NCI-H69 (cell line): ENCODE data around the gene ATXN10.
A peak's percentile ranks its signal among the peaks of the same experiment; 100 is the strongest.

Experiments used
- DNase-seq: peaks from one replicate; lab custom pipeline; 2025; lab: John Stamatoyannopoulos, UW

ATXN10 gene

DNA sequence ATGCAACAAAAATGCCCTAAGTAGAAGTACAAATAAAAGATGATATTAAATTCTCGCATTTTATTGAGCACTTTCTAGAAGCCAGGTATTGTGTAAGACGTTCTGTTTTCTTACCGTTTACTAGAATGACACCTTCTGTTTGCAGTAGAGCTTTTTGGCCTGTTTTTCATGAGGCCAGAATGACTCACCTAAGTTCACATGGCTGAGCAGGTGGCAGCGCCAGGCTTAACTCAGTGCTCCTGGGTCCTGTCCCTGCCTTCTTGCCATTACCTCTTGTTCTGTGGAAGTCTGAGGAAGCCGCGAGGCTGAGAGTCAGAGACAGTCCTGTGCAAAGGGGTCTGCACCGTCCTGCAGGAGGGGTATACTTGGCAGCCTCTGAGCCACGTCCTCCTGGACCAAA lies 113.8 kb downstream of the ATXN10 start:
- DNase-seq: peak; percentile 9

GRCh38 chr22:45786726-45787125 lies 115.1 kb downstream of the ATXN10 start:
- DNase-seq: no peak

DNA sequence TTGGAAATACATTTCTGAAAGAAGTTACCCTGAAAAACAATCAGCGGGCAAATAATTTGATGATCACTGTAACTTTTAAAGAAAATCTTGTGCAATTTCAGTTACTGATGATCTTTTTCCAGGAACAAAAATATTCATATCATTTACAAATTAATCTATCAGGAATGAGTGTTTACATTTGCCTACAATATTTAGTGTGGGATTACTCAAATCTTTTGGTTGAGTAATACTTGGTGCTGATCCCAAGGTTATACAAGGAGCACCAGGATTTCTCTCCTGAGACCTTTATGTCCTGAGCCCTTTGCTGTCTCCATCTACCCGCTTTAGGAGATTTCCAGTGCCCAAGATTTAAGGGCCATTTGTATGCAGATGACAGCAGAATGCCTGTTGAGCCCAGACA lies 116.1 kb downstream of the ATXN10 start:
- no peak for DNase-seq

DNA sequence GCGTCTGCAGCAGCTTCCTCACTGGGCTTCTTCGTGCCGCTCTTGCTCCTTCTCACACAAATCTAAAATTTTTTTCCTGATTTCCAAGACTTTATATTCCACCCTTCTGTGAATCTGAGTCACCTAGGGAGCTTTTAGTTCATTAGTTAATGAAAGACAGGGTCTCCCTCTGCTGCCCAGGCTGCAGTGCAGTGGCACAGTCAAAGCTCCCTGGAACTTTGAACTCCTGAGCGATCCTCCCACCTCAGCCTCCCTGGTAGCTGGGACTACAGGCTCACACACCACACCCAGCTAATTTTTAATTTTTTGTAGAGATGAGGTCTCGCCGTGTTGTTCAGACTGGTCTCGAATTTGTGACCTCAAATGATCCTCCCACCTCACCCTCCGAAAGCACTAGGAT lies 116.9 kb downstream of the ATXN10 start:
- no peak for DNase-seq

GRCh38 chr22:45790401-45790800 lies 118.8 kb downstream of the ATXN10 start:
- DNase-seq: no peak

GRCh38 chr22:45793161-45793560 lies 121.5 kb downstream of the ATXN10 start:
- no peak for DNase-seq

GRCh38 chr22:45793892-45794291 lies 122.3 kb downstream of the ATXN10 start:
- no peak for DNase-seq

DNA sequence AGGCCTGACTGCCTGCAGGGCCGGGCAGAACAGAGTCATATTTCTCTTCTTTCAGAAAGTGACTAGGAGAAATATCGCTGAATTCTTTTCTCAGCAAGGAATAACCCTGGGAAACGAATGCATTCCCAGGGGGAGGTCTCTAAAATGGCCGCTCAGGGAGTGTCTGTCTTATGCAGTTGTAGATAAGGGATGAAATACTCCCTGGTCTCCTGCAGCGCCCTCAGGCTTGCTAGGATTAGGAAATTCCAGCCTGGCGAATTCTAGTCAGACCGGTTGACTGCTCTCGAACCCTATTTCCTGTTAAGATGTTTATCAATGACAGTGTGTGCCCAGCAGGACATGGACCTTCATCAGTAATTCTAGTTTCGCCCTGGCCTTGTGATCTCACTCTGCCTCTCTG lies 124.4 kb downstream of the ATXN10 start:
- peak; percentile 35 for DNase-seq

DNA sequence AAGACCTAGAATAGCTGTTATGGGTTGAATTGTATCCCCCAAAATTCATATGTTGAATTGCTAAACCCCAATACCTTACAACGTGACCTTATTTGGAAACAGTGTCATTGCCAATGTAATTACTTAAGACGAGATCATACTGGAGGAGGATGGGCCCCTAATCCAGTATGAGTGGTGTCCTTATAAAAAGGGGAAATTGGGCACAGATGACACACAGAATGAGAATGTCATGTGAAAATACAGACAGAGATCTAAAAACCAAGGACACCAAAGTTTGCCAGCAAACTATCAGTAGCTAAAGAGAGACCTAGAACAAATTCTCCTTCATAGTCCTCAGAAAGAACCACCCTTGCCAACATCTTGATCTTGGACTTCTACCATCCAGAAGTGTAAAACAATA lies 127.7 kb downstream of the ATXN10 start:
- DNase-seq: no peak

DNA sequence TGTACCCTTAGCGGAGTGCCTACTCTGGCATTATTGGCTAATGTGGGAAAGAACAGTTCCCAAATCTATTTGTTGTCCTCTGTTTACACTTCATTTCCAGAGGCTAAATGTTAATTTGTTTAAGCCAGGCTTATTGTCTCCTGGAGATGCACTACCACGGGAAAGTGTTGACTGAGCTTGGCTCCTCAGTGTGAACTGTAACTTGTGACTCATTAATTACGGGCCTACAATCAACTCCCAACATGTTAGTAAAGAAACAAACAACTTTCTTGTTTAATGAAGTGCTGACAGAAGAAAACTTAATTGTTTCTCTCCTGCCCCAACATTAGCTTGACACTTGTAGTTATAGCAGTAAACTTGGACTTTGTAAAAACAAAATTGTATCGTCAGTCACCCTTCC lies 130.4 kb downstream of the ATXN10 start:
- peak; percentile 72 for DNase-seq

GRCh38 chr22:45804319-45804985 lies 132.8 kb downstream of the ATXN10 start:
- DNase-seq: no peak

GRCh38 chr22:45804986-45805325 lies 133.3 kb downstream of the ATXN10 start:
- no peak for DNase-seq

GRCh38 chr22:45805413-45805812 lies 133.8 kb downstream of the ATXN10 start:
- no peak for DNase-seq

DNA sequence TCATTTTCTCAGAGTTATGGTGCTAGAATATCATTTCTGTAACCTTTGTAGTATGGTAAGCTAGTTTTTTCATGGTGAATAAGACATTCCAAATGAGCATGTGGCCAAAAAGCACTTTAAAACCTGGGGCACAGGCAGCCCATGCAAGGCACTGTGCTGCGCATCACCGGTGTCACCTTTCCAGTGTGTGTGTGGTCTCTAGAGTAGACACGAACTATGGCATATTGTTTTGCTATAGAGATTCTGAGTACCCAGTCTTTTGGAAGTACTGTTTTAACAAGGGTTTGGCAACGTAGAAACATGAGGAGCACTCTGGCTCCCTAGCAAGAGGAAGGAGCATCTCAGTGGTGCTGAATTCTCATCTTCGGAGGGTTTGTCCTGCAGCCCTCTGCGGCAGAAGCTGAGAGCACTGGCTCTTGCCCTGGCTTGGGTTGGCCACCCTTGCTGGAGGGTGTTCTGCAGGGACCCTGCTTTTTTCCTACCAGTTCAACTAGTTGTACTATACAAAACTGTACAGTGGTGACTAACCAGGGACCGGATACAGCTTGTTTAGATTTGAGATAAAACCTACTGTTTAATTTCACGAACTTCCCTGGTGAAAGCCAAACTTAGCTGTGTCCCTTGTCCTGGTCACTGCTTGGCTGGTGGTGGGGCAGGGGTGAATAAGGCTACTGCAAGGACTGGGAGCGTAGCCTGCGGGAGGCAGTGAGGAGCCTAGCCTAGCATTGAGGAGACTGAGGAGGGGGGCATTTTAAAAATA lies 135.7 kb downstream of the ATXN10 start:
- no peak for DNase-seq

GRCh38 chr22:45812910-45813309 lies 141.3 kb downstream of the ATXN10 start:
- DNase-seq: no peak

GRCh38 chr22:45814198-45814597 lies 142.6 kb downstream of the ATXN10 start:
- DNase-seq: no peak

DNA sequence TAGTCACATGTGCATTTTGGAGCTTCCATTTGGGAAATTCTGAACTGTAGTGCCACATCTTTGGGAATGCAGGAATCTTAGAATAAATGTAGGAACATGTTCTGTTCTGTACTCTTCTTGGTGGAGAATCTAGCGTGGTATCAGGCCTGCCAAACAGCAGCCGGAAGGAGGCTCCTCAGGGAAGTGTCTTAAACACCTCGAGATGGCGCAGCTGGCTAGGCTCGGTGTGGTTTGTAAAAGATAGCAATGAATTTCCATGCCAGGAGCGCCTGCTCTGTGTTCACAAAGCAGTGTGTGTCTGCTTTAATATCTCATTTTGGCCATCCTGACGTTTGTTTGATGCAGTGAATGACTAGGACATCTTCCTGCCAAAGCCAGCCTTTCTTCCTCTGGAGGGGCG lies 145.1 kb downstream of the ATXN10 start:
- no peak for DNase-seq

DNA sequence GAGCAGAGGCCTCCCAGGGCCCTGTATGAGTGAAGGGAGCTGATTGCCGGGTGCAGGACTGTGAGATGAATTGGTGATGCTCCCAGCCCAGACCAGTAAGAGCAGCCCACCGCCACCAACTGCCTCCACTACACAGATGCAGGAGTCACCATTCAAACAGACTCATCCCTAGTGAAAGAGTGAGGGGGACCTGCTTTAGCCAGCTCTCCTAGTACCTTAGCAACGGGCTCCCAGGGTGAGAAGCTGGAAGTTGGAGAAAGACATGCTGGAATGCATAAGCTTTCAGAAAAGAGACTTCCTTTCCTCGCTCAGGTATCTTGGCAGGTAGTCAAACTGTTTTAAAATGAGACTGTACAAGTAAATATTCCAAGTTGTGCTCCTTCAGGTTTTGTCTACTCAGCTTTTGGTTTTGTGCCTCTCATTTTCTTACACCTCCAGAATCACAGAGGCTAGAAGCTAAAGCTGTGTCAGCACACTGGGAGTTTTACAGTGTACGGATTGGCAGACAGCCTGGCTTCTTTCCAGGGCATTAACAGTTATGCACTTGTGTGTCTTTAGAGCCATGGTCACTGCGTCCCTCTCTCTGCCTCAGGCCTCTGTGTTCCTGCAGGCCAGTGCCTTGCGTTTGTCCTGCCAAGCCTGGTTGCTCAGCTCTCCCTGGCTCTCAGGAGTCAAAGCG lies 146.2 kb downstream of the ATXN10 start:
- no peak for DNase-seq

DNA sequence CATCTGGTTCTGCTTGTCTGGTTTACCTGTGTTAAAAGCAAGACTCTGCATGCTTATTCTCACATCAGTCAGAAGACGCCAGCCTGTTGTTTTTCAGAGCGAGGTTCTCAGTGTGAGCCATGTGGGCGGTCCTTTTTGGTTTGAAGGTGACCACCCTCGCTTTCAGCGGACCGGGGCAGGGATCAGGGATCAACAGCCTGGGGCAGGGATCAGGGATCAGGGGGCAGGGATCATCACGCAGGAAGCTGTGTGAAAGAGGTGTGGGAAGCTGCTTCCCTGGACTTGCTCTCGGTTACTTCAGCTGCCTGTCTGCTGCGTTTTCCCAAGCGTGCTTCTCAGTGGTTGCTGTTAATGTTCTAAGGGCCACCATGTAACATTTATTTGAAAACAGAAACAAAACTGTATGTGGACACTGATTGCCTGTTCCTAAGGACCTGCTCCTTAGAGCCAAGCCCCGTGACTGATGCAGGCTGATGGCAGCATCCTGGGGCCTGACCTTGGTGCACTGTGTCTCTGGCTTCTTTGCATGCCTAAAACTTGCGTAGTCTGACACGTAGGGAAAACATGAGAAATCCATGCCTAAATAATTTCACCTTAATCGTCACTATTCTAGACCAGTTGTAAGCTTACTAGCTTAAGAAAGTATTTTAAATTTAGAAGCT lies 146.9 kb downstream of the ATXN10 start:
- no peak for DNase-seq

- no peak for DNase-seq
These were observed 147.7 kb downstream of the ATXN10 start for GRCh38 chr22:45819305-45819704.

GRCh38 chr22:45823336-45823735 lies 151.7 kb downstream of the ATXN10 start:
- DNase-seq: no peak

DNA sequence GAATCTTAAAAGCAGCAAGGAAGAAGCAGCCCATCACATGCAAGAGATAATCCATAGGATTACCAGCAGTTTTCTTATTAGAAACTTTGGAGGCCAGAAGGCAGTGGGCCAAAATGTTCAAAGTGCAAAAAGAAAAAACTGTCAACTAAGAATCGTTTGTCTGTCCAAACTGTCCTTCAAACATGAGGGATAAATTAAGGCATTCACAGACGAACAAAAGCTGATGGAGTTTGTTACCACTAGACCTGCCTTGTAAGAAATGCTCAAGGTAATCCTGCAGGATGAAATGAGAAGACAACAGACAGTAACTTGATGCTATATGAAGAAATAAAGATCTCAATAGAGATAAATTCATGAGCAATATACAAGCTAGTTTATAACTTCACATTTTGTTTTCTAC lies 154.9 kb downstream of the ATXN10 start:
- no peak for DNase-seq

DNA sequence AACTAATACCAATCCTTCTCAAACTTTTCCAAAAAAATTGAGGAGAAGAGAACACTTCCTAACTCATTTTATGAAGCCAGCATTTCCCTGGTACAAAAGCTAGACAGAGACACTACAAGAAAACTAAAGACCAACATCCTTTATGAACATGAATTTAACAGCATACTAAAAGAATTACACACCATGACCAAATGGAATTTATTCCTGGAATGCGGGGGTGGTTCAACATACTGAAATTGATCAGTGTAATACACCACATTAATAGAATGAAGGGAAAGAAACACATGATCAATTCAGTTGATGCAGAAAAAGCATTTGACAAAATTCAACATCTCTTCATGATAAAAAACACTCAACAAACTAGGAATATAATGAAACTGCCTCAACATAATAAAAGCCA lies 157.2 kb downstream of the ATXN10 start:
- DNase-seq: no peak
